Left ventricle myocardium inferior (tissue), 1 donor: ENCODE results near the gene RSRC1. TPM values are rescaled to one million over a fixed set of nuclear protein-coding genes. Genes with fewer than 3 reads are reported as not detected.
A peak's percentile ranks its signal among the peaks of the same experiment; 100 is the strongest.
"Not testable (repeated sequence)": the region's sequence is repeated elsewhere in the genome, so short reads cannot be mapped to it uniquely, and the experiment has no call there.

Experiments
- DNase-seq: peaks from one replicate; pipeline ENCODE4 v3.0.0-alpha.2; 2020
- H3K27ac ChIP-seq: fragments of 200-600 bp; replicated peaks from 2 replicates; pipeline ENCODE4 v1.8.0; 2021
- H3K27me3 ChIP-seq: fragments of 200-600 bp; 2 replicates; pipeline ENCODE4 v1.8.0; 2021; ENCODE audit warnings: low read depth
- H3K36me3 ChIP-seq: fragments of 200-600 bp; 2 replicates; pipeline ENCODE4 v1.8.0; 2021
- H3K4me1 ChIP-seq: fragments of 200-600 bp; 2 replicates; pipeline ENCODE4 v1.8.0; 2021
- H3K4me3 ChIP-seq: fragments of 200-600 bp; 2 replicates; pipeline ENCODE4 v1.8.0; 2021; ENCODE audit warnings: mild to moderate bottlenecking, moderate library complexity
- H3K9me3 ChIP-seq: fragments of 200-600 bp; replicated peaks from 2 replicates; pipeline ENCODE4 v1.8.0; 2021
- CTCF ChIP-seq: fragments of 200-600 bp; IDR thresholded peaks from 2 replicates; pipeline ENCODE4 v1.8.0; 2021; ENCODE audit warnings: antibody characterized with exemption, mild to moderate bottlenecking, borderline replicate concordance
- intact Hi-C: fragments of 100-400 bp; cut with micrococcal nuclease; formaldehyde crosslinking; loops from one replicate; pipeline ENCODE4 v1.11.0; 2022
- total RNA-seq: library from RNA; stranded (reverse); fragmentation: NEBNext Ultra II Directional; extraction: Animal tissue kit (Norgen Biotek cat#: 25700); gene quantifications from one replicate; pipeline ENCODE4 v1.2.1, GENCODE V29; 2021
- donor health status: DM: no; HTN: yes; CAD: no; lungs with severe emphysema.

Gene RSRC1
- total RNA-seq, 1 donor from 2014 or later, result 19.1 TPM

GRCh38 chr3:158313338-158313927 is 203.5 kb downstream of the RSRC1 start:
- H3K4me1 ChIP-seq, result no peaks in the 10 kb centered on the region
- TF ChIP-seq CTCF, result peak; percentile 30
- intact Hi-C loops, result no loop called here
- H3K9me3 ChIP-seq, result no peaks in the 10 kb centered on the region
- H3K36me3 ChIP-seq, result no peaks in the 10 kb centered on the region
- no peak overlapping the region for H3K4me3 ChIP-seq
- H3K27me3 ChIP-seq, result no peaks in the 10 kb centered on the region
- DNase-seq, result no peak
- no peak overlapping the region for H3K27ac ChIP-seq

- Histone ChIP-seq H3K4me1 (no peaks in the 10 kb centered on the region), H3K36me3 (no peaks in the 10 kb centered on the region), H3K27me3 (no peaks in the 10 kb centered on the region), H3K4me3 (no peak overlapping the region), H3K27ac (no peak overlapping the region), H3K9me3 (no peaks in the 10 kb centered on the region)
- intact Hi-C loops, result no loop called here
- TF ChIP-seq CTCF, result no peak
- DNase-seq, result no peak
Observed at GRCh38 chr3:158314426-158315357, 204.8 kb downstream of the RSRC1 start.

- DNase-seq, H3K36me3 ChIP-seq, H3K27ac ChIP-seq, H3K9me3 ChIP-seq, H3K4me1 ChIP-seq, H3K27me3 ChIP-seq, intact Hi-C loops: not testable (repeated sequence)
- peak overlapping the region; percentile 59 for H3K4me3 ChIP-seq
Observed at GRCh38 chr3:158329696-158330441, 220.0 kb downstream of the RSRC1 start.

GRCh38 chr3:158330870-158331269 is 221.0 kb downstream of the RSRC1 start:
- no peak for TF ChIP-seq CTCF
- no peak for DNase-seq
- Histone ChIP-seq H3K4me3 (no peak overlapping the region), H3K27me3 (no peaks in the 10 kb centered on the region), H3K4me1 (no peaks in the 10 kb centered on the region), H3K36me3 (no peaks in the 10 kb centered on the region), H3K9me3 (no peaks in the 10 kb centered on the region), H3K27ac (no peak overlapping the region)
- intact Hi-C loops, result no loop called here

GRCh38 chr3:158333736-158334135 is 223.8 kb downstream of the RSRC1 start:
- Histone ChIP-seq H3K4me3 (no peak overlapping the region), H3K27ac (no peak overlapping the region), H3K4me1 (no peaks in the 10 kb centered on the region), H3K36me3 (no peaks in the 10 kb centered on the region), H3K27me3 (no peaks in the 10 kb centered on the region), H3K9me3 (no peaks in the 10 kb centered on the region)
- intact Hi-C loops, result no loop called here
- no peak for DNase-seq
- no peak for TF ChIP-seq CTCF
